ENCODE data around the gene STAU1. TPM values are rescaled to one million over a fixed set of nuclear protein-coding genes. Genes with fewer than 3 reads are reported as not detected.

Gene STAU1
- total and polyA plus RNA-seq, 2 donors (not counting 1 experiment from before 2014, with no cell fraction given) = 48.1 to 79.8 TPM

DNA sequence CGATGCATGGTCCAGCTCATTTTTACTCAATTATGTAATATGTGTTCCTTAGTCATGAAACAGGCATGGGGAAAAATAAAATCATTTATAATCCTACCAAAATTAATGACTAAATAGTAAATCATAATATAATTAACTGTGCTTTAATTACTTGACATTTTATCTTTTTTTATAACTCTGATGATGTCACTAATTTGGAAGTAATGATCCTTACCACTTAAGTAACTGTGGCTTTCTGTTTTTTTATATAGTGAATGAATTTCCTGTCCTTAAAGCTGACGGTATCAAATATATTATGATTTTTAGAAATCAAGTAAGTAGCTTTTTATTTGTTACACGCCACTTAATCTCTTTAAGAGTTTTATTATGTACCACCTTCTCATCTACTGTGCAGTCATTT lies 109.8 kb downstream of the STAU1 start:
- H3K4me2 ChIP-seq (ENCODE audit: extremely low read depth, insufficient read depth, low read length) = no peak overlapping the region
- H3K4me3 ChIP-seq (replicated peaks in 1 of 4; ENCODE audit: control extremely low read depth in 1 of 4, insufficient read depth in 1 of 4, low read depth in 3 of 4, low read length in 4 of 4) = no peak overlapping the region
- H3K36me3 ChIP-seq (ENCODE audit: control insufficient read depth, insufficient read depth, low read length) = peaks cover 5% of the 10 kb centered on the region
- no peak overlapping the region for H2AFZ ChIP-seq (ENCODE audit: low read length)
- H3K9ac ChIP-seq (ENCODE audit: insufficient read depth, low read length) = no peak overlapping the region
- H3K27ac ChIP-seq (ENCODE audit: insufficient read depth, low read length) = no peak overlapping the region
- no peaks in the 10 kb centered on the region for H3K9me3 ChIP-seq (ENCODE audit: control insufficient read depth, insufficient read depth, low read depth, low read length)
- DNase-seq (ENCODE audit: low read depth in 2 of 2) = no peak
- H3K4me1 ChIP-seq (ENCODE audit: control insufficient read depth, extremely low read depth, insufficient read depth, low read length) = no peaks in the 10 kb centered on the region
- H3K27me3 ChIP-seq (ENCODE audit: control insufficient read depth, insufficient read depth, low read length) = no peaks in the 10 kb centered on the region
- no peaks in the 10 kb centered on the region for H4K20me1 ChIP-seq (ENCODE audit: control insufficient read depth, extremely low read depth, insufficient read depth, low read length)
- no peaks in the 10 kb centered on the region for H3K79me2 ChIP-seq (ENCODE audit: control insufficient read depth, insufficient read depth, low read length)
- TF ChIP-seq, protein P1, sequence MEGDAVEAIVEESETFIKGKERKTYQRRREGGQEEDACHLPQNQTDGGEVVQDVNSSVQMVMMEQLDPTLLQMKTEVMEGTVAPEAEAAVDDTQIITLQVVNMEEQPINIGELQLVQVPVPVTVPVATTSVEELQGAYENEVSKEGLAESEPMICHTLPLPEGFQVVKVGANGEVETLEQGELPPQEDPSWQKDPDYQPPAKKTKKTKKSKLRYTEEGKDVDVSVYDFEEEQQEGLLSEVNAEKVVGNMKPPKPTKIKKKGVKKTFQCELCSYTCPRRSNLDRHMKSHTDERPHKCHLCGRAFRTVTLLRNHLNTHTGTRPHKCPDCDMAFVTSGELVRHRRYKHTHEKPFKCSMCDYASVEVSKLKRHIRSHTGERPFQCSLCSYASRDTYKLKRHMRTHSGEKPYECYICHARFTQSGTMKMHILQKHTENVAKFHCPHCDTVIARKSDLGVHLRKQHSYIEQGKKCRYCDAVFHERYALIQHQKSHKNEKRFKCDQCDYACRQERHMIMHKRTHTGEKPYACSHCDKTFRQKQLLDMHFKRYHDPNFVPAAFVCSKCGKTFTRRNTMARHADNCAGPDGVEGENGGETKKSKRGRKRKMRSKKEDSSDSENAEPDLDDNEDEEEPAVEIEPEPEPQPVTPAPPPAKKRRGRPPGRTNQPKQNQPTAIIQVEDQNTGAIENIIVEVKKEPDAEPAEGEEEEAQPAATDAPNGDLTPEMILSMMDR (conservative IDR thresholded peaks at IDR 0.05 in 1 of 2, IDR thresholded peaks at IDR 0.05 in 1 of 2; ENCODE audit: low read depth in 1 of 2, low read length in 2 of 2) = no peak
- TF ChIP-seq EZH2 (IDR thresholded peaks at IDR 0.05; ENCODE audit: low read length, missing control alignments) = no peak

DNA sequence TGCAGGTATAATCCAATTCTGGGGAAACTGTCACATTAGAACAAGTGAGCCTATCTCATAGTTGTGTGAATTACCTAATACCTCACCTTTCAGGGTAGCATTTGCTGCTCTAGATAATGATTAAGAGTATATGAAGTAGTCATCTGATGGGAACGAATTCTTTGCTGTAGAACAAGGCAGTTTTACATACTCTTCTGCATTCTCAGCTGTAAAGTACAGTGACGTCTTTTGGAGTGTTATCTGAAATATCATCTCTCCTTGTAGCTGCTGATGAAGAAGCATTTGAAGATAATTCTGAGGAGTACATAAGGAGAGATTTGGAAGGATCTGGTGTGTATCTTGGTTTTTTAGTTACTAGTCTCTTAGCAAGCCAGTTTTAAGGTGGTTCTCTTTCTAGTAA lies 113.6 kb downstream of the STAU1 start:
- Histone ChIP-seq H3K27ac (ENCODE audit: insufficient read depth, low read length) (no peak overlapping the region), H3K79me2 (ENCODE audit: control insufficient read depth, insufficient read depth, low read length) (no peaks in the 10 kb centered on the region), H3K4me2 (ENCODE audit: extremely low read depth, insufficient read depth, low read length) (no peak overlapping the region), H3K27me3 (ENCODE audit: control insufficient read depth, insufficient read depth, low read length) (no peaks in the 10 kb centered on the region), H2AFZ (ENCODE audit: low read length) (no peak overlapping the region), H3K4me3 (replicated peaks in 1 of 4; ENCODE audit: control extremely low read depth in 1 of 4, insufficient read depth in 1 of 4, low read depth in 3 of 4, low read length in 4 of 4) (no peak overlapping the region), H3K9ac (ENCODE audit: insufficient read depth, low read length) (no peak overlapping the region), H3K36me3 (ENCODE audit: control insufficient read depth, insufficient read depth, low read length) (peaks cover 4% of the 10 kb centered on the region), H3K4me1 (ENCODE audit: control insufficient read depth, extremely low read depth, insufficient read depth, low read length) (no peaks in the 10 kb centered on the region), H3K9me3 (ENCODE audit: control insufficient read depth, insufficient read depth, low read depth, low read length) (no peaks in the 10 kb centered on the region), H4K20me1 (ENCODE audit: control insufficient read depth, extremely low read depth, insufficient read depth, low read length) (no peaks in the 10 kb centered on the region)
- no peak for TF ChIP-seq EZH2 (IDR thresholded peaks at IDR 0.05; ENCODE audit: low read length, missing control alignments)
- TF ChIP-seq, protein P1 (conservative IDR thresholded peaks at IDR 0.05 in 1 of 2, IDR thresholded peaks at IDR 0.05 in 1 of 2; ENCODE audit: low read depth in 1 of 2, low read length in 2 of 2) = no peak
- no peak for DNase-seq (ENCODE audit: low read depth in 2 of 2)

Other genes with a start within 250 kb of the STAU1 start
- 46.5 and 52.5 TPM in 2 replicates for gene CSE1L, start 142.0 kb downstream of the STAU1 start, total RNA-seq
- 44.8 and 85.7 TPM in 2 replicates for gene CSE1L, start 142.0 kb downstream of the STAU1 start, polyA plus RNA-seq
- gene DDX27, start 31.1 kb upstream of the STAU1 start, total RNA-seq = 32.5 and 35.7 TPM in 2 replicates
- 24.7 and 30.1 TPM in 2 replicates for gene DDX27, start 31.1 kb upstream of the STAU1 start, polyA plus RNA-seq
- 29.5 and 46.2 TPM in 2 replicates for gene ZNFX1, start 89.7 kb upstream of the STAU1 start, total RNA-seq
- 13.7 and 13.9 TPM in 2 replicates for gene ZNFX1, start 89.7 kb upstream of the STAU1 start, polyA plus RNA-seq

Measured in fibroblast of lung (primary cell).